Measurements from ENCODE around the gene BRAP.

The BRAP gene

GRCh38 chr12:111643427-111643826, 42.3 kb downstream of the BRAP start (continued):
- TF ChIP-seq ZNF398 (tag by site-specific recombination; IDR thresholded peaks at IDR 0.05) (0 out of 2 replicates have a peak, but pooled peaks have one; percentile 25), YY2 (tag by site-specific recombination; IDR thresholded peaks at IDR 0.05) (peak; percentile 57; the same call in 1 of the 2 replicates), ZNF843 (tag by site-specific recombination; IDR thresholded peaks at IDR 0.05) (peak; percentile 72), MYNN (tag by site-specific recombination; IDR thresholded peaks at IDR 0.05; ENCODE audit: borderline replicate concordance) (no peak), ZNF148 (tag by site-specific recombination; IDR thresholded peaks at IDR 0.05; ENCODE audit: borderline replicate concordance) (no peak), ATF2 (tag by site-specific recombination; IDR thresholded peaks at IDR 0.05; ENCODE audit: low read depth) (peak; percentile 47; the same call in 1 of the 2 replicates), SP7 (tag by site-specific recombination; IDR thresholded peaks at IDR 0.05) (peak; percentile 49; the same call in 1 of the 2 replicates), ZNF585B (tag by site-specific recombination; IDR thresholded peaks at IDR 0.05) (no peak), ZNF664 (tag by site-specific recombination; IDR thresholded peaks at IDR 0.05) (no peak), ZBTB44 (tag by site-specific recombination; IDR thresholded peaks at IDR 0.05) (peak; percentile 25; the same call in 1 of the 2 replicates), ZNF404 (tag by site-specific recombination; IDR thresholded peaks at IDR 0.05) (no peak), GFI1B (tag by site-specific recombination; IDR thresholded peaks at IDR 0.05) (no peak), ZNF521 (tag by site-specific recombination; IDR thresholded peaks at IDR 0.05) (no peak), YY1 (tag by site-specific recombination; IDR thresholded peaks at IDR 0.05) (0 out of 2 replicates have a peak, but pooled peaks have one; percentile 59), ZNF19 (tag by site-specific recombination; IDR thresholded peaks at IDR 0.05; ENCODE audit: low read depth) (no peak), ZNF211 (tag by site-specific recombination; IDR thresholded peaks at IDR 0.05; ENCODE audit: low read depth) (no peak), ZNF423 (tag by site-specific recombination; IDR thresholded peaks at IDR 0.05) (no peak), ZSCAN16 (tag by site-specific recombination; IDR thresholded peaks at IDR 0.05) (no peak), ZNF629 (tag by site-specific recombination; IDR thresholded peaks at IDR 0.05) (peak; percentile 91), OSR2 (tag by site-specific recombination; IDR thresholded peaks at IDR 0.05) (peak; percentile 86), ZNF76 (tag by site-specific recombination; IDR thresholded peaks at IDR 0.05; ENCODE audit: borderline replicate concordance, low read depth) (peak; percentile 71; the same call in 1 of the 2 replicates), PRDM6 (tag by site-specific recombination; IDR thresholded peaks at IDR 0.05) (peak; percentile 76), ZBTB20 (tag by site-specific recombination; IDR thresholded peaks at IDR 0.05) (peak; percentile 39; the same call in 1 of the 2 replicates), WT1 (tag by site-specific recombination; IDR thresholded peaks at IDR 0.05) (peak; percentile 96), ZNF202 (tag by site-specific recombination; IDR thresholded peaks at IDR 0.05; ENCODE audit: borderline replicate concordance) (no peak)
- TF ChIP-seq, protein P1, sequence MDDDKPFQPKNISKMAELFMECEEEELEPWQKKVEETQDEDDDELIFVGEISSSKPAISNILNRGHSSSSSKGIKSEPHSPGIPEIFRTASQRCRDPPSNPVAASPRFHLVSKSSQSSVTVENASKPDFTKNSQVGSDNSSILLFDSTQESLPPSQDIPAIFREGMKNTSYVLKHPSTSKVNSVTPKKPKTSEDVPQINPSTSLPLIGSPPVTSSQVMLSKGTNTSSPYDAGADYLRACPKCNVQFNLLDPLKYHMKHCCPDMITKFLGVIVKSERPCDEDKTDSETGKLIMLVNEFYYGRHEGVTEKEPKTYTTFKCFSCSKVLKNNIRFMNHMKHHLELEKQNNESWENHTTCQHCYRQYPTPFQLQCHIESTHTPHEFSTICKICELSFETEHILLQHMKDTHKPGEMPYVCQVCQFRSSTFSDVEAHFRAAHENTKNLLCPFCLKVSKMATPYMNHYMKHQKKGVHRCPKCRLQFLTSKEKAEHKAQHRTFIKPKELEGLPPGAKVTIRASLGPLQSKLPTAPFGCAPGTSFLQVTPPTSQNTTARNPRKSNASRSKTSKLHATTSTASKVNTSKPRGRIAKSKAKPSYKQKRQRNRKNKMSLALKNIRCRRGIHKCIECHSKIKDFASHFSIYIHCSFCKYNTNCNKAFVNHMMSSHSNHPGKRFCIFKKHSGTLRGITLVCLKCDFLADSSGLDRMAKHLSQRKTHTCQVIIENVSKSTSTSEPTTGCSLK (tag by site-specific recombination; IDR thresholded peaks at IDR 0.05): no peak
- TF ChIP-seq, protein P2, sequence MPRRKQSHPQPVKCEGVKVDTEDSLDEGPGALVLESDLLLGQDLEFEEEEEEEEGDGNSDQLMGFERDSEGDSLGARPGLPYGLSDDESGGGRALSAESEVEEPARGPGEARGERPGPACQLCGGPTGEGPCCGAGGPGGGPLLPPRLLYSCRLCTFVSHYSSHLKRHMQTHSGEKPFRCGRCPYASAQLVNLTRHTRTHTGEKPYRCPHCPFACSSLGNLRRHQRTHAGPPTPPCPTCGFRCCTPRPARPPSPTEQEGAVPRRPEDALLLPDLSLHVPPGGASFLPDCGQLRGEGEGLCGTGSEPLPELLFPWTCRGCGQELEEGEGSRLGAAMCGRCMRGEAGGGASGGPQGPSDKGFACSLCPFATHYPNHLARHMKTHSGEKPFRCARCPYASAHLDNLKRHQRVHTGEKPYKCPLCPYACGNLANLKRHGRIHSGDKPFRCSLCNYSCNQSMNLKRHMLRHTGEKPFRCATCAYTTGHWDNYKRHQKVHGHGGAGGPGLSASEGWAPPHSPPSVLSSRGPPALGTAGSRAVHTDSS (tag by site-specific recombination; IDR thresholded peaks at IDR 0.05): no peak
